BLaER1 treated with 17β-estradiol and CSF1 and Interleukin-3, amounts not matched to agents 10 nM and 100 nM (cell line): ENCODE results near the gene SLITRK1.

ENCODE experiments used
- H3K27ac ChIP-seq, 11 experiments: shearing (Covaris generic); formaldehyde crosslinking; 2 replicates each; pipeline ENCODE4 v1.8.1; 2022
- H3K27me3 ChIP-seq, 11 experiments: shearing (Covaris generic); formaldehyde crosslinking; 2 replicates each; pipeline ENCODE4 v1.8.1; 2022
- H3K36me3 ChIP-seq, 11 experiments: shearing (Covaris generic); formaldehyde crosslinking; 2 replicates each; pipeline ENCODE4 v1.8.1; 2022
- H3K4me1 ChIP-seq, 10 experiments: shearing (Covaris generic); formaldehyde crosslinking; 2 replicates each; pipeline ENCODE4 v1.8.1; 2022
- H3K4me2 ChIP-seq, 11 experiments: shearing (Covaris generic); formaldehyde crosslinking; 2 replicates each; pipeline ENCODE4 v1.8.1; 2022
- H3K4me3 ChIP-seq, 10 experiments: shearing (Covaris generic); formaldehyde crosslinking; 2 replicates each; pipeline ENCODE4 v1.8.1; 2022
- H3K9ac ChIP-seq, 11 experiments: shearing (Covaris generic); formaldehyde crosslinking; 2 replicates each; pipeline ENCODE4 v1.8.1; 2022
- H3K9me3 ChIP-seq, 11 experiments: shearing (Covaris generic); formaldehyde crosslinking; replicated peaks in 1 of 11; 2 replicates each; pipeline ENCODE4 v1.8.1; 2022
- H4K20me1 ChIP-seq, 11 experiments: shearing (Covaris generic); formaldehyde crosslinking; 2 replicates each; pipeline ENCODE4 v1.8.1; 2022
- Cebpa-rat ChIP-seq, 11 experiments: shearing (Covaris generic); IDR thresholded peaks; 2 replicates each; pipeline ENCODE4 v1.8.1; 2022

The SLITRK1 gene

GRCh38 chr13:83876546-83876945 is 5.7 kb downstream of the SLITRK1 start:
- no peak for TF ChIP-seq Cebpa-rat (IDR thresholded peaks at IDR 0.05)

DNA sequence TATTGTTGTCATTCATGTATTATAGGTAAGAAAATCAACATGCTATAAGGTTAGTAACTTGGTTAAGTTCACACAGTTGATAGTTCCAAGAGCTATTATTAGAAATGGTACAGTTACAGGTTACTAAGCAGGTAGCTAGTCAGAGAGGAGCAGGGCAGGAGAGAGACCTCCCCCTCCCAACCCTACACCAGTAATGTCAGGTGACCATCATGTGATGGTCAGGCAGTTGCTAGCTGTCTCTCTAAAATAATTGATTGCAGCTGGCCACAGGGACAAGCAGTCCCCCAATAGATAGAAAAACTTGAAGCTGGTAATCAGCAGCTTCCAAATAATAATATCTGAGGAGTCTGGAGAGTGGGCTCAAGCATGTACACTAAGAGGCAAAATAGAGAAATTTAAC is 14.6 kb downstream of the SLITRK1 start:
- Histone ChIP-seq H3K9me3 (no peaks in the 10 kb centered on the region), H3K9ac (no peak overlapping the region), H3K4me3 (no peak overlapping the region), H4K20me1 (no peaks in the 10 kb centered on the region), H3K4me1 (no peaks in the 10 kb centered on the region), H3K27ac (no peak overlapping the region), H3K36me3 (no peaks in the 10 kb centered on the region), H3K27me3 (no peaks in the 10 kb centered on the region), H3K4me2 (no peak overlapping the region)
- no peak for TF ChIP-seq Cebpa-rat (IDR thresholded peaks at IDR 0.05)

More at GRCh38 chr13:83876546-83876945, 5.7 kb downstream of the SLITRK1 start:
- Histone ChIP-seq H3K4me2 (no peak overlapping the region), H3K4me3 (no peak overlapping the region), H3K9ac (no peak overlapping the region), H3K27me3 (no peaks in the 10 kb centered on the region), H3K27ac (no peak overlapping the region), H4K20me1 (no peaks in the 10 kb centered on the region), H3K9me3 (peaks cover 24 to 30% (median 28%) of the 10 kb centered on the region in 11 experiments), H3K36me3 (no peaks in the 10 kb centered on the region), H3K4me1 (no peaks in the 10 kb centered on the region; a peak in 2 of 20 replicates)

DNA sequence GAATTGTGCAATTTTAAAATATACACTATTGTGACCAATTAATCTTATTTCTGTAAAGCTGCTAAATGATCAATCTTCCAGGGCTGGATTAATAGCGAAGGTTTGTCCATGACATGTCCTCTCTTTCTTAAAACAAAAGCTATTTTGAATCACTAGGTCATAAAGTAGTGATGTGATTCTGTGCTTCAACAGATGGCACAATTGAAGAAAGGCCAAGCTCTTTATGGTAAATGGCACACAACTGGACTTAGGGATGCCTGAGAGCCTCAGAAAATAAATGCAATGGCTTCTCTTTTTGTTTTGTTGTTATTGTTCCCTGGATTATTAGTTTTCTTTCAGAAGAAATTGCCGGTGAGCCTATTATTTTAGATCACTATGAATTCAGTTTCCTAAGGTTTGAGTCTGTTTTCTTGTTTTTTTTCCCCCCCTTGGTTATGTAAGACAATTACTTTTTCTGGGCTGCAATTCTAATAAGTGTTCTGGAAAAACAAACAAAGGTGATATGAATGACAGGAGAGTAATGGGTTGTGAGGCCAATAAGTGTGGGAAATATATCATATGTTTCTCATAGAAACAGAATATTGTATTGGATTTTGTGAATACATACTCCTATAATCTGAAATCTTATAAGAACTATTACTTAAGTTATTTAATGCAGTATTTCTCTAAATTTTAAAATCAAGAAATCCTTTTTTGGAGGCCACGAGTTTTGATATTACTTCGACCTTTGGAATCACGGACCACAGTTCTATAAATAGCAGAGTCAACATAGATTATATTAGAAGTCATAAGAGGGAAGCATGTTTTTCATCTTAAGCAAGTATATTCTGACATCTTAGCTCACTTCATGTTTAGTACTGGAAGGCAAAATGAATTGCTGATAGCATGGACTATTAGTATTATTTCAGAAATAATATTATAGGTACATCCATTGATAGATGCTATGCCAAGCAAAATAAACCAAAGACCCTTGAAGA is 16.8 kb downstream of the SLITRK1 start:
- H3K36me3 ChIP-seq, result no peaks in the 10 kb centered on the region
- H3K4me1 ChIP-seq, result no peaks in the 10 kb centered on the region
- no peak overlapping the region for H3K27ac ChIP-seq
- H3K4me3 ChIP-seq, result no peak overlapping the region
- no peaks in the 10 kb centered on the region for H4K20me1 ChIP-seq
- no peak for TF ChIP-seq Cebpa-rat (IDR thresholded peaks at IDR 0.05)
- no peaks in the 10 kb centered on the region for H3K27me3 ChIP-seq
- no peaks in the 10 kb centered on the region for H3K9me3 ChIP-seq
- no peak overlapping the region for H3K4me2 ChIP-seq
- H3K9ac ChIP-seq, result no peak overlapping the region

DNA sequence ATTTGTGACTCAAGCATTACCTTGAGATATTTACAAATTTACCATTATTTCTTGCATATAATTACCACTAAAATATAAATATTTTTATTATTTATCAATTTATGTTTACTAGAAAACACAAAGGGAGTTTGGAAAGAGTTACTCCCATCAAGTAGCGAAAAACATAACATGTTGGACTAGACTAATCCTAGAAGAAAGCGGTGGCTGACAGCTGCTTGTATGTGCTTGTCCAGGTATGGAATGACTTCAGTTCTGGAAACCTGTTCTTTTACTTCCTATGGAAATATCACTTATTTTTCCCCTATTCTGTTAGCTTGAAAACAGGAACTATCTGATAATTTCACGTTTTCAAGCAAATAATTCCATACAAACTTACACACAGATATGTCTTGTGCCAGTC is 28.5 kb downstream of the SLITRK1 start:
- Histone ChIP-seq H3K27me3 (no peaks in the 10 kb centered on the region), H3K9ac (no peak overlapping the region), H4K20me1 (no peaks in the 10 kb centered on the region), H3K4me3 (no peak overlapping the region), H3K27ac (no peak overlapping the region), H3K4me2 (no peak overlapping the region), H3K4me1 (no peaks in the 10 kb centered on the region), H3K9me3 (no peaks in the 10 kb centered on the region), H3K36me3 (no peaks in the 10 kb centered on the region)
- TF ChIP-seq Cebpa-rat (IDR thresholded peaks at IDR 0.05), result no peak

DNA sequence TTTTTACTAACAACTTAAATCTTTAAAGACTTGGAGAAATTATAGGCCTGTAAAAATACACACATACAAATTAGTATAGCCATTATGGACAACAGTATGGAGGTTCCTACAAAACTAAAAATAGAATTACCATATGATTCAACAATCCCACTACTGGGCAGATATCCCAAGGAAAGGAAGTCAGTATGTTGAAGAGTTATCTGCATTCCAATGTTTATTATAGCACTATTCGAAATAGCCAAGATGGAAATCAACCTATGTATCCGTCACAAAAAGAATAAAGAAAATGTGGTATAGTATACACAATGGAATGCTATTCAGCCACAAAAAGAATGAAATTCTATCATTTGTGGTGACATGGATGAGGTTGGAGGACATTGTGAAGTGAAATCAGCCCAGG is 37.2 kb downstream of the SLITRK1 start:
- no peak for TF ChIP-seq Cebpa-rat (IDR thresholded peaks at IDR 0.05)
- Histone ChIP-seq H3K36me3 (no peaks in the 10 kb centered on the region), H3K4me3 (no peak overlapping the region), H3K4me2 (no peak overlapping the region), H3K4me1 (peaks cover 0 to 6% (median 0%) of the 10 kb centered on the region in 10 experiments; a peak in 1 of 20 replicates), H3K9ac (no peak overlapping the region), H3K9me3 (no peaks in the 10 kb centered on the region), H3K27me3 (no peaks in the 10 kb centered on the region), H3K27ac (no peak overlapping the region), H4K20me1 (no peaks in the 10 kb centered on the region)

DNA sequence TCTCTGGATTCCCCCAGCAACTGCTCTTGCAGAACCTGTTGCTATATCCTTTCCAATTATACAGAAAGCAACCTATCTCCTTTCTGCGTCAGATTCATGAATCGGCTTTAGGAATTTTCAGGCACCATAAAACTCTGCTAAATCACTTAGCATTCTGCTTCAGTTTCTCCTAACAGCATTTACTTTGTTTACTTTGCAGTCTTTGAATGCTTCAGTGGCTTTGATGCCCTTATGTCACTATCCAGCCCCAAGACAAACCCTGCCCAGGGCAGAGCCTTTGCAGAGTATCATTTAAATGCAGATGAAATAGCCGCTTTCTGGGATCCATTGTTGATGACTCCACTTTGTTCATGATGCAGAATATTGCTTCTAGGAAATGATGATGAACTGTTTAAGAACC is 43.1 kb downstream of the SLITRK1 start:
- peaks cover 0 to 6% (median 0%) of the 10 kb centered on the region in 10 experiments; a peak in 1 of 20 replicates for H3K4me1 ChIP-seq
- no peaks in the 10 kb centered on the region for H3K36me3 ChIP-seq
- no peak overlapping the region for H3K4me3 ChIP-seq
- no peak overlapping the region for H3K4me2 ChIP-seq
- no peaks in the 10 kb centered on the region for H3K27me3 ChIP-seq
- no peak for TF ChIP-seq Cebpa-rat (IDR thresholded peaks at IDR 0.05)
- no peaks in the 10 kb centered on the region for H3K9me3 ChIP-seq
- no peak overlapping the region for H3K9ac ChIP-seq
- H3K27ac ChIP-seq, result no peak overlapping the region
- H4K20me1 ChIP-seq, result no peaks in the 10 kb centered on the region

DNA sequence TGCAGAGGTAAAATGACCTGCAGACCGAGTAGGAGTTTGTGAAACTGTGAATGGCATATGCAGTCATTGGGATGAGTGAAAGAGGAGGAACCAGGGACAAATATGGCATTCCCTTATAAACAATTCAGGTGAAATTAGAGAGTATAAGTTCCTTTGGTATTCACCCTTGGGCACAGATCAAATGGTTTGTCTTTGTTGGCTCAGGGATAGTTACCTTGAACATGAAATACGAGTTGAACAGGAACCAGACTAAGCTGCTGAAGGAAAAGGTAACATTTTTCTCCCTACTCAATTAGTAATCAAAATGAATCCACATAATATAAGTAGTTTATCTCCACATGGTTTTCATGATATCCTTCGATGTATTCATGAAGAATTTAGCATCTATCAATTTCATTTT is 50.5 kb downstream of the SLITRK1 start:
- H3K36me3 ChIP-seq, result no peaks in the 10 kb centered on the region
- H4K20me1 ChIP-seq, result no peaks in the 10 kb centered on the region
- H3K27ac ChIP-seq, result no peak overlapping the region
- H3K4me1 ChIP-seq, result peaks cover 0 to 14% (median 0%) of the 10 kb centered on the region in 10 experiments; a peak in 2 of 20 replicates
- H3K9ac ChIP-seq, result no peak overlapping the region
- TF ChIP-seq Cebpa-rat (IDR thresholded peaks at IDR 0.05), result no peak
- no peak overlapping the region for H3K4me3 ChIP-seq
- H3K4me2 ChIP-seq, result no peak overlapping the region
- H3K27me3 ChIP-seq, result no peaks in the 10 kb centered on the region
- H3K9me3 ChIP-seq, result no peaks in the 10 kb centered on the region

GRCh38 chr13:83829810-83830209 is 52.5 kb downstream of the SLITRK1 start:
- peaks cover 0 to under 1% (median 0%) of the 10 kb centered on the region in 11 experiments; a peak in 6 of 22 replicates for H3K9me3 ChIP-seq
- peaks cover 0 to 9% (median 0%) of the 10 kb centered on the region in 10 experiments; a peak in 2 of 20 replicates for H3K4me1 ChIP-seq
- H3K4me2 ChIP-seq, result no peak overlapping the region
- H3K36me3 ChIP-seq, result no peaks in the 10 kb centered on the region
- H4K20me1 ChIP-seq, result no peaks in the 10 kb centered on the region
- H3K4me3 ChIP-seq, result no peak overlapping the region
- no peak overlapping the region for H3K27ac ChIP-seq
- no peak overlapping the region for H3K9ac ChIP-seq
- TF ChIP-seq Cebpa-rat (IDR thresholded peaks at IDR 0.05), result no peak
- H3K27me3 ChIP-seq, result no peaks in the 10 kb centered on the region

GRCh38 chr13:83827338-83827737 is 54.9 kb downstream of the SLITRK1 start:
- no peak overlapping the region for H3K4me2 ChIP-seq
- no peak overlapping the region for H3K9ac ChIP-seq
- no peak for TF ChIP-seq Cebpa-rat (IDR thresholded peaks at IDR 0.05)
- peaks cover 0 to 3% (median 0%) of the 10 kb centered on the region in 10 experiments; a peak in 2 of 20 replicates for H3K4me1 ChIP-seq
- H3K36me3 ChIP-seq, result peaks cover 0 to 4% (median 0%) of the 10 kb centered on the region in 11 experiments; a peak in 1 of 22 replicates
- H3K27me3 ChIP-seq, result no peaks in the 10 kb centered on the region
- no peak overlapping the region for H3K4me3 ChIP-seq
- H3K27ac ChIP-seq, result no peak overlapping the region
- H3K9me3 ChIP-seq, result peaks cover 15 to 20% (median 18%) of the 10 kb centered on the region in 11 experiments
- no peaks in the 10 kb centered on the region for H4K20me1 ChIP-seq
